NCI-H524 treated with DMSO at 0.1 percent for 48 hours (cell line): ENCODE data around the gene SHFL.

ENCODE experiments used
- DNase-seq: peaks from one replicate; lab custom pipeline; 2025; lab: John Stamatoyannopoulos, UW

SHFL gene

GRCh38 chr19:10134040-10134439, 47.9 kb downstream of the SHFL start:
- no peak for DNase-seq

- no peak for DNase-seq
These were observed 49.6 kb downstream of the SHFL start for GRCh38 chr19:10135551-10136334.

- DNase-seq, result no peak
These were observed 50.8 kb downstream of the SHFL start for GRCh38 chr19:10136936-10137335.

GRCh38 chr19:10137751-10138682, 51.9 kb downstream of the SHFL start:
- no peak for DNase-seq

DNA sequence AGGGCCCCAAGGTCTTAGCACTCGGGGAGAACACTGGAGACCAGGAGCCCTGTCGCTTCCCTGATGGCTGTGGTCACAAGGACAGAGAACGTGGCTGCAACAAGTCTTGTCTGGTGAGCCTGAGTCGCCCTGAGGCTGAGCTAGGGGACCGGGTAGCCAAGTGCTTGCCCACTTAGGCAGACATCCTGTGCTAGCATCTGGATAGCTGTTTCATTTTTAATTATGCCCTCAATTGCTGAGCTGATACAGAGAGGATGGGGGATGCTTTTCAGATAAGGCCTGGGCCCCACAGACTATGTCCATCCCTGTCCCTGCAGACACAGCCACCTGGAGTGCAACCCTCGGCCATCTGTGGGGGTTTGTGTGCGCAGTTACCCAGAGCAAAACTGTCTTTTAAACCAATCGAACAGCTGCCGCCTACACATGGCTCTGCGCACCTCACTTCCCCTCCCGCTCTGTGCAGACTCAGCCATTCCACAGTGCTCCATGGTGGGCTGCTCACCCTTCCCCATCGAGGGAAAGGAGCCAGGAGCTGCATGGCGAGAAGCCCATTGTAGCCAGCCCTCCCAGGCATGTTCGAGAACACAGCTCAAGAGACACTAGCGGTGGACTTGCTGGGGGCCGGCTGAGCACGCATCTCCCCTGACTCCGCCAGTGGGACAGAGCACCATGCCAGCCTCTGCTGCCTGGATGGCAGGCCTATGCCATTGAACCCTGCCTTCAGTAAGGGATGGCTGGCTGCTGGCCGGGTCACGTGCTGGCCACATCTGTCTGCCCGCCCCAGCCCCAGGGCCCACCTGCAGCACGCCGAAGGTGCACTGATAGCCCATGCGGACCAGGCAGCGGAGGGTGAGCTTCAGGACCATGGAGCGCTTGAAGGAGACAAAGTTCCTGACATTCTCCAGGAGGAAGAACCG, 53.0 kb downstream of the SHFL start:
- DNase-seq, result no peak

GRCh38 chr19:10139952-10140351, 53.8 kb downstream of the SHFL start:
- DNase-seq, result no peak

- DNase-seq, result no peak
These were observed 55.4 kb downstream of the SHFL start for GRCh38 chr19:10141479-10141878.

DNA sequence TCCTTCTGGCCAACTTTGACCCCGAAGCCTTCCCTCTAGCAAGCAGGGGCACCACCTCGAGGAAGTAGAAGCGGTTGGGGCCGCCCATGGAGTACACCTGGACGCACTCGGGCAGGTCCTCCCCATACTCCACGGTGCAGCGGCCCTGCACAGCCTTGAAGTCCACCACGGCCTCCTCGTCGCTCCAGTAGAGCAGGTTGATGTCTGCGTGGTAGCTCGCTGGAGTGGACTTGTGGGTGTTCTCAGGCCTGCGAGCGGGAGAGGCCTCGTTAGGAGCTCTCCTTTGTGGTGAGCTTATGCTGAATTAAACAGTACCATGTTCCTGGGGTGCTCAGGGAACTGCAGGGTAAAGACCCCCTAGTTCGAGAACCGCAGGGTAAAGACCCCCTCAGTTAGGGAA, 55.9 kb downstream of the SHFL start:
- DNase-seq, result no peak
